ENCODE data around the gene PNLIPRP3.

DNA sequence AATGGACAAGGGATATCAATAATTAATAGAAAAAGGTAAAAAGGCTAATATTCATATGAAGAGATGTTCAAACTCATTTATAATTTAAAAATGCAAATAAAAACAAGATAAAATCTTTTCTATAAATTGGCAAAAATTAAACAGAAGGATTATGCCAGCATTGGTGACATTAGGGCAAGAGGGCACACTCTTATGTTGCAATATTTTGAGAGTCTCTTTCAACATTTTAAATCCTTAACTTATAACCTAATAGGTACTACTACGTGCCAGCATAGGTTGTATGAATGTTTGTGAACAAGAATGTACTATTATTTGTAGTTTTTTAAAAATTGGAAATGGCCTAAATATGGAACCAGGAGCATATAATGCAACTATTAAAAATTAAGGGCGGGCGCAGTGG, 24.8 kb upstream of the PNLIPRP3 start:
- no peak for TF ChIP-seq PAX5 (IDR thresholded peaks at IDR 0.05; ENCODE audit: insufficient read depth, low read length, severe bottlenecking)
- TF ChIP-seq TAF1 (IDR thresholded peaks at IDR 0.05; ENCODE audit: low read depth, low read length), result no peak
- no peak for TF ChIP-seq POLR2A (IDR thresholded peaks at IDR 0.05; ENCODE audit: low read depth, low read length)
- no peak for TF ChIP-seq POLR2AphosphoS5 (IDR thresholded peaks at IDR 0.05; ENCODE audit: low read depth, low read length)
- TF ChIP-seq SPI1 (IDR thresholded peaks at IDR 0.05; ENCODE audit: low read depth, low read length), result no peak
- no peak for TF ChIP-seq POU2F2 (IDR thresholded peaks at IDR 0.05; ENCODE audit: low read depth, low read length)

All from GM12891 (cell line).